DOHH2 (cell line): Measurements from ENCODE around the gene SPP2.

Source experiments
- CTCF ChIP-seq: fragments of 200-600 bp; sonication (generic); IDR thresholded peaks from one replicate; pipeline ENCODE4 v1.5.1; 2014; ENCODE audit warnings: antibody characterized with exemption, mild to moderate bottlenecking, low read depth, low read length; ENCODE audit not compliant: poor library complexity, severe bottlenecking
- EZH2phosphoT487 ChIP-seq: fragments of 200-600 bp; sonication (generic); IDR thresholded peaks from 2 replicates; pipeline ENCODE4 v1.6.1; 2017; ENCODE audit warnings: borderline replicate concordance, mild to moderate bottlenecking, antibody characterized with exemption, low read length, moderate library complexity, mixed read lengths

- TF ChIP-seq CTCF (no peak), EZH2phosphoT487 (no peak)
Observed at GRCh38 chr2:234066587-234066986, 16.1 kb downstream of the SPP2 start.
